Inflammatory macrophage treated with lipopolysaccharide for 4 hours (primary cell): Measurements from ENCODE around the gene PPP1R9A.

ENCODE experiments used
- DNase-seq: peaks from one replicate; pipeline ENCODE4 v3.0.0-alpha.2; 2020

PPP1R9A gene

DNA sequence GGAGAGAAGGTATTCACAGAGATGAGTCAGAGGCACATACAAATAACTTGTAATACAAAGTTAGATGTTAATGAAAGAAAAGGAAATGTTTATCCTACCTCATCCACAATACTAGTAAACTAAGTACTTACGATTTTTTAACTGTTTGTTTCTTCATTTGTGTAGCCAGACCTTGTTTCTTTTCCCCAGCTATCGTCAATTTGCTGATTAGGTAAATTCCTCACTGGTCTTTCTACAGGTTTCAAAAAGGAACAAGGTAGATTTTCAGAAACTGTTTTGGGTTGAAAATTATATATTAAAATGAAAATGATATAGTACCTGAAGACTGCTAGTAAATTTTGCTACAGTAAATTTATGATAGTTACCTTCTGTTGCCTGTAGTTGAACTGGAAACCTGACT, 360.4 kb downstream of the PPP1R9A start:
- DNase-seq = no peak

DNA sequence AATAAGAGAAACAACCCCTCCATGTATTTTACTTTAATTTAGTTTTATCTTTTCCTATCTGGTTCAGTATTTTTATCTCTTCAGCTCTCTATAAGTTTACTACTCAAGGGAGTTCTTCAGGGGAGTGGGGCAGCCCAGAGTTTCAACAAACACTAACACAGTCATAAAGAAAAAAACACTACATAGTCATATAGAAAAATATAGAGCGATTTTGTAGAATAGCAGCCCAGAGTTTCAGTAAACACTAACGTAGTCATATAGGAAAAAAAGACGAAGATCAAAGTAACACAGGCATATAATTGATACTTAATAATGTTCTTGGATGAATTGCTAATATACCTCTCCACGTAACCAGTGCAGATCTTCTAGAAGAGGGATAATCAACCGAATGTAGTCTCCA, 362.2 kb downstream of the PPP1R9A start:
- no peak for DNase-seq

DNA sequence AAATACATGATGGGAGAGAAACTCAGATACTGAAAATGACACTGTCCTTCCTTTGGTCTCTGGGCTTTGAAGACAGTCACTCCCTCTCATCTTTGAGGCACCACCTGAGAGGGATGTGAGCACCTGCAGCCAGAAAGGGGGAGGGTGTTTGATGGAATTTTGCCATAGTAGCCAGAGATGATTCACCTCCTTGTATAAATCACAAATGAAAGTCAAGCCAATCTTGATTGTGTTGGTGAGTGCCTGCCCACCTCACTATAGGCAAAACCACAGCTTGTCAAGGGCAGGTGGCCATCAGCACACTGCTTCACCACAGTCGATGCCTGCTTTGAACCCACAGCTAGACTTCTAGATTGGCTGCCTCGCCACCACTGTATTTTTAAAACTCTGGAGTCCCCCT, 368.7 kb downstream of the PPP1R9A start:
- DNase-seq = no peak

DNA sequence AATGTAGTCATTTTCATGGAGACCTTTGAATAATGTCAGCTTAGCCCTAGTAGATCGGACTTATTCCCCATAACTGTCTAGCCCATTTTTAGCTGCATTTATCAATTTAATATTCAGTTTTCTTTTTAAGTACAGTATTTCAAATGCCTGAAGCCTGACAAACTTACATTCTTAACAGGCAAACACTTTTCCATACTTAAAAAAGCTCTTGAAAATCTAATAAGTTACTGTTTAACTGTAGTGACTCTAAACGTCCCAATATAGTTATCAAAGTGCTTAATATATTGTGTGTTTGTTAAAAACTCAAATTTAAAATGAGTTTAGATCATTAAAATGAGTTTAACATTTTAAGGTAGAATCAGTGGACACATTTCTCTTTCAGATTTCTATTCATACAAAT, 372.0 kb downstream of the PPP1R9A start:
- DNase-seq = no peak

DNA sequence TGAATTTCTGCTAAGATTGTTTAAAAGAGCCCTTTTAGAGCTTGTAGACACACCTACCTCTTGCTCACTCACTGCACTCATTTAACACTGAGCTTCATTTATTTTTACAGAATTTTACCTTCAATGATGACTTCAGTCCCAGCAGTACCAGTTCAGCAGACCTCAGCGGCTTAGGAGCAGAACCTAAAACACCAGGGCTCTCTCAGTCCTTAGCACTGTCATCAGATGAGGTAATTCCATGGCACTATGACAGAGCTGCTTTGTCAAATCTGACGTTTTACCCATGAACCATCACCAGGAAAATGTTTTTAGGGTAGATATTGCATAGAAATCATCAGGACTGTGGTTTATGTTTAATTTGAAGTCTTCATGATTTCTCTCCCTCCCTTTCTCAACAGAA, 378.7 kb downstream of the PPP1R9A start:
- DNase-seq = no peak

DNA sequence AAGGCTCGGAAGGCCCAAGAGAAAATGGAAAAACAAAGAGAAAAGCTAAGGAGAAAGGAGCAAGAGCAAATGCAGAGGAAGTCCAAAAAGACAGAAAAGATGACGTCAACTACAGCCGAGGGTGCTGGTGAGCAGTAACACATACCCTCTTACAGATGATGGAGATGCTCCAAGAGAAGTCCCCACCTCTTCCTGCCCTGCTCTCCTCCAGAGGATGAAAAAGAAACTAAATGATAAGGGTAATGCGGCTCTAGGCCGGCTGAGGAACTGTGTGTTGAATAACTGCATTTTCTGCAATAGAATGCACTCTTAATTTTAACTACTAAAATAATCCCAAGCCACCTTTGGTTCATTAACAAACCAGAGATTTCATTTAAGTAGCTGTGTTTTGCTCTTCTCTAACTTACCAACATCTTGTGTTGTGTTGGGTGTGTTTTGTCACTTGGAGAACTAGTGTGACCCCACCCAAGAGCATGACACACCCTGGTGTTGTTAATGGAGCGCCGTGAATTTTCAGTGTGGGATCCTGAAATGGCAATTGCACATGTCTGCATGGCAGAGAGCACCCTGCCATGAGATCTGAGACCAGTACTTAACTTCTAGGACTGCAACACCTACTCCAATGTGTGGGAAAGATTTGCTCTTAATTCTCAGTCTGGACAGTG, 382.9 kb downstream of the PPP1R9A start:
- no peak for DNase-seq

DNA sequence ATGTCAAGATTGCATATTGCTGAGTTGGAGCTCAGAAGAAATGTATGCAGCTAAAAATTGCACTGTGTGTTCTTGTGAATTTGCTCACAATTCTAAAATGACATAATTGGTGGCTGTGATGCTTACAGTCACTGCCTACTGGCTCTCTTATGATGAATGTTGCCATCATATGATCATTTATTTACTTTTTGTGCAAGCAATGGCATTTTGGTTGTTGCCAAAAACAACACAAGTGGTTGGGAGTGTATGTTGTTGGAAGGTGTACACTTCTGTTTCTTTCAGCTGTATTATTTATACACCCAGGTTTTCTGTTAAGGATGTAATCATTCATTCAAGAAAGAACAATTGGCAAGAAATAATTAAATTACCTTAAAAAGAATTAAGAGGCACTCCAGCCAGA, 388.0 kb downstream of the PPP1R9A start:
- DNase-seq = no peak

DNA sequence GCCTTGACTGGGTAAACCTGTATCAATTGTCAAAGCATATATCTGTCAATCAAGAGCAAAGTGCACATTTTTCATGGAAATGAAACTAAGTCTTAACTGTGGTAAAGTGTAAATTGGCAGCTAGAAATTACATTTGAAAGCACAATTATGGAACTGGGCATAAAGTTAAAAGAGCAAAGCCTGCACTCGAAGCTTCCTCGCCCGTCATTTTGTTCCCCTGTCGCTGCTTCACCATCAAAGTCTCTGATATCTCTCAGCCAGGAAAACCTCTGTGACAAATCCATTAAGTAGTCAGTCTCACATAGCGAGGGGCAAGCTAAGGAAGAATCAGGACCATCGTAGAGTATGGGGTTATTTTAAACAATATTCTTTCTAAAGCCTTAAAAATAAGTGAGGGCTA, 389.1 kb downstream of the PPP1R9A start:
- DNase-seq = no peak

DNA sequence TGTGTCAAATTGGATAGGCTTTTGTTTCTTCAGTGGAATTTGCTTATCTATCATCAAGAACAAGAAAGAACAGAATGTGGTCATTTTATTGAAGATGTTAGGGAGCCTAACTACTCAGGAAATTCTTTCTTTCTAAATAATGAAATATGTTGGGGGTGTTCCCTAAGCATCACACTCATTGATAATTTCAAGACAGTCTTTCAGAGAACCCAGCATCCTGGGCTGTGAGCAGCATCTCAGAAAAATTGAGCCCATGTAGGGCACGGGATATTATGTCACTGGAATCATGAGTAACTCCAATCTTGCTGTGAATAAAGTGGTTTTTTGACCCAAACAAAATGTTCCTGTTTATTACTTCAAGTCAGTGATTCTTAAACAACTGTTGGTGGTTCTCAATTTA, 389.6 kb downstream of the PPP1R9A start:
- no peak for DNase-seq

DNA sequence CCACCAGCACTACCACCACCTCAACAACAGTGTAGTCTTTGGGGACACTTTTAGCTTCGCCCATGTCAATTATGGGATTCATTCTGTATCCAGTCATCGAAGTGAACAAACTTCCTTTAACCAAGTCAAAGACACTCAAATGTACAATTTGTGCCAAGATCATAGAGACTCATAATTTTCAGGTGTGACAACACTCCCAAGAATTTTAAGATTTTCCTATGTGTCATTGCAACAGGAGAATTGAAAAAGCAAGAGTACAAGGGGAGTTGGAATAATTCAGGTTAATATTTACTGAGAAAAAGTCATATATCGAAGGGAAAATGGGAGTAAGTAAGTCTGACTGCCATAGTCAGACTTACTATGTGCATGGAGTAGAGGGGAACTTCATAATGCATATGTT, 390.7 kb downstream of the PPP1R9A start:
- DNase-seq = no peak

DNA sequence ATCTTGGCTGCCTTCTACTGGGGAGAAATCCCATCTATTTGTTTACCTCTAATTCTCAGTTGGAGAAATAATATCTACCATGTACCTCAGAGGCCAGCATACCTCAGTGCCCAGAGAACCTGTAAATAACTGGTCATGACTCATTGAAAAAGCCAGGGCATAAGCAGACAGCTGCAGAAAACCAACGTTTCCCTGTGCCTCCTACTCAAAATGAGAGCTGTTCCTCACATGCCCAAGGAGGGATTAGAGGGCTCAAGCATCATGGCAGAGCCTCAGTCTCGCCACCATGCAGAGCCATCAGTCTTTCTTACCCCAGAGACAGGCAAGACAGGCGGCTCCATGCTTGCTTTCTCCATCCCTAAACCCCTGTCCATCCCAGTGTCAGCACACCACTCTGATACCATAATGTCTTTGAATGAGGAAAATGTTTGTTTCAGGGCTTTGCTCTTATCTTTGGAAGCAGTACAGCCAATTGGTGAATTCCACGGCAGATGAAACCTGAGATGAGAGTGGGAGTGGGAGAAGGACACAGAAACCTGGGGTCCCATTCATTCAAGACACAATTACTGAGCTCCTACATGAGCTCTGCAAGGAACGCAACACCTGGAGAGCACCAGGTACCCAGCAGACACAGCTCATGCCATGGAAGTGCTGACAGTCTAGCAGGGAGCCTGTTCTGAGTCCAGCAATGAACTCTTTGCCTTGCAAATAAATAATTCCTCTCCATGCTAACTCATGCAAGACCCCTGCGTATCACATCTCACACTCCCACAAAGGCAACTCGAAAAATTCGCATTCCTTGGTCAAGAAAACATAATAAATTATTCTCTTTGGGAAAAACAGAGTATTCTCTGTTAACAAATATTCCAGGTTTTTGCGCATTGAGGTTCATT, 395.9 kb downstream of the PPP1R9A start:
- DNase-seq = no peak

DNA sequence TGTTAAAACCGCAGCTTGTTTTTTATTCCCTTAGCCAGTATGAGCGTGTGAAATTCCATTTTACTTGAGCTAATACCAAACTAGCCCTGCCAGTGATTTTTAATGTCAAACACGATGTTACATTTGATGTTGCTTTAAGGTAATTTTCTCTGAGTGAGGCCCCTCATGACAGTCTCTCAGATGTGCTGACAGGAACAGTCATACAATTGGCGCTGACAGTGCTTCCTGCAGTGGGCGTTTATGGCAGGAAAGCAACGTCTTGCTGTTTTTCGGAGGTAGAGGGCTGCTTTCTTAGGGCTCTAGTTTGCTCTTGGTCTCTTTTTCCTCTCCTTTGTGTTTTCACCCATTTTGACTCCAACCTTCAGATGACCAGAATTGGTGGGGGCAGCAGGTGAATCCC, 397.6 kb downstream of the PPP1R9A start:
- DNase-seq = no peak

DNA sequence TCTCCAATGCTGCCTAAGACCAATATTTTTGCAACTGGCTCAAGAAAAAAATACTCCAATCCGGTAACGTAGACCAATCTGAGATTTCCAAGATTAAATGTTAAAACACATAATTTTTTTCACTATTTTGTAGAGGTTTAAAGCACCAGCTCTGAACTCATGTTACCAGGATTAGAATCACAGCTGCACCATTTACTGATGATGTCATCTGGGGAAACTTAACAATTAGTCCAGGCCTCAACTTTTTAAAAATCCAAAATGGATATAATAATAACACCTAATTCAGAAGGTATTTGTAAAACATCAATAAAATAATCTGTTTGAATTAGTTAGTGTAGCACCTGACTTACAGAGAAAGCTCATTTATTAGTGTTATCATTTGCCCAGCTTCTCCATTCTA, 402.6 kb downstream of the PPP1R9A start:
- no peak for DNase-seq

DNA sequence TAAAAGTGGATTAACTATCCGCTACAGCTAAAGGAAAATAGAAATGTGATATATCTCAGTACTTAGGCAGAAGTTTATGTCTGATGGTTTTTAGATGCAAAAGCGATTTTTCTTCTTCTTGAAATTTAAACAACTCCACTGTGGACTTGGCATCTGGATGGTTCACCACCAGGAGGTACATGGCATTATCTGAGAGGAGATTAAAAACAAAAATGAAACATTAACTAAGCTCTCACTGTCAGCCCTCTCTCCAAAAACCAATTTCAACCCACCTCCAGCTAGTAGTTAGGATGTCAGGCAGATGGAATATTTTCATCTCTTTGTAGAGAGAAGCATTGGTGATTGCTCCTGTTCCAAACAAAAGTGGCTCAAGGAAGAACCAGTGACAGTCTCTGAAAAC, 404.0 kb downstream of the PPP1R9A start:
- DNase-seq = no peak

DNA sequence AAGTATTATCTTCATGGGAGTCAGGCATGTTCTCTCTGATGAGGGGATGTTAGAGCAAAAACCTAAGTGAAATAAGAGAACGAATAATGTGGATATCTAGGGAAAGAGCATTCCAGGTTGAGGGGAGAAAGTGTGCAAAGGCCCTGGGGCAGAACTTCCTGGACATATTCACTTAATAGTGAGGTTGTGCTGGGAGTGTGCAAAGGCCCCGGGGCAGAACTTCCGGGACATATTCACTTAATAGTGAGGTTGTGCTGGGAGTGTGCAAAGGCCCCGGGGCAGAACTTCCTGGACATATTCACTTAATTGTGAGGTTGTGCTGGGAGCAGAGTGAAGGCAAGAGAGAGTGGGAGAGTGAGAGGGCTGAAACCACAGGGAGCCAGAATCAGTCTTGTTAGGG, 405.2 kb downstream of the PPP1R9A start:
- no peak for DNase-seq

DNA sequence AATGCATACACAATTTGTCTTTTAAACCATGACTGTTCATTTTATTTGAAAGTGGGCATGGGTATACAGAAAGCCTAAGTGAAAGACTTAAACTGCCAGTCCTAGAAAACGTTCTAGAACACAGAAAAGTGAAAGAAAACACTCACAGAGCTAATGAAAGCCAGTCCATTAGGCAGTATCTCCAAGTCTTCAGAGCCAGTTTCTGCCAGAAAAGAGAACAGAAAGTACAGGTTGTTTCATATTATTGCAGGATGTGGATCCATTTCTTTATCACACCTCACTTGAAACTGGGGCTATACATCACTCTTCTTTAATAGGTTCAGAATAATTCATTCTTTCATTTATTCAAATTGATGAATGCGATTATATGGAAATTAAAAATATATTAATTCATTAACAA, 409.2 kb downstream of the PPP1R9A start:
- no peak for DNase-seq

DNA sequence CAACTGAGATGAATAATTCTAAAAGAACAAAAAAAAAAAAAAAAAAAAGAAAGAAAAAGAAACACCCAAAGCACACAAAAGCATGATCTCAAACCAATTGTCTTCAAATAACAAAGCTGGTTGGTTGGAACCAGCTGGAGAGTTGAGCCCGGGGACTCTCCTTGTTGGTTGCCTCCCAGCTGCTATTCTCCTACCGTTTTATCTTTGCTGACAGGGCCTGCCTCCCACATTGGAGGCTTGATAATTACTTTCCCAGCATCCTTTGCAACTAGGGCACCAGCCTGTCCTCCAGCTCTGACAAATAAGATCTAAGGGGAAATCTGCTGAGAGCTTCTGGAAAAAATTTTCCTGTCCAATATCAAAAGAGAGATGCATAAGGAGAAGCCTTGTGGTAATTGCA, 410.2 kb downstream of the PPP1R9A start:
- no peak for DNase-seq

DNA sequence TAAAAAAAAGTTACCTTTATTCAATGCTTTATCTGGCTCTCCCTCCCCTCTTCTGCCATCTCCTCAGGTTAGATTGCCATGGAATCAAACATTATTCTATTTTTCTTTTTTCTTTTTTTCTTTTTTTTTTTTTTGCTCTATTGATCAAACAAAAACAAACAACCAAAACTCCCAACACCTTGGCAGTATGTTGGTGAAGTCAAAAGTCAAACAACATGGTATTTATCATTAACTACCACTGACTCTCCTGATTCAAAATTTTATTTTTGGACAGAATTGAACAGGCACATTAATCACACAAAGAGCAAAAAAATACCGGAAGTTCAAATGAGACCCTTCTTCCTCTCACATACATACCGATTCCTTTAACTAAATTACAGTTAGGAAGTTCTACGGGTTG, 410.6 kb downstream of the PPP1R9A start:
- no peak for DNase-seq

DNA sequence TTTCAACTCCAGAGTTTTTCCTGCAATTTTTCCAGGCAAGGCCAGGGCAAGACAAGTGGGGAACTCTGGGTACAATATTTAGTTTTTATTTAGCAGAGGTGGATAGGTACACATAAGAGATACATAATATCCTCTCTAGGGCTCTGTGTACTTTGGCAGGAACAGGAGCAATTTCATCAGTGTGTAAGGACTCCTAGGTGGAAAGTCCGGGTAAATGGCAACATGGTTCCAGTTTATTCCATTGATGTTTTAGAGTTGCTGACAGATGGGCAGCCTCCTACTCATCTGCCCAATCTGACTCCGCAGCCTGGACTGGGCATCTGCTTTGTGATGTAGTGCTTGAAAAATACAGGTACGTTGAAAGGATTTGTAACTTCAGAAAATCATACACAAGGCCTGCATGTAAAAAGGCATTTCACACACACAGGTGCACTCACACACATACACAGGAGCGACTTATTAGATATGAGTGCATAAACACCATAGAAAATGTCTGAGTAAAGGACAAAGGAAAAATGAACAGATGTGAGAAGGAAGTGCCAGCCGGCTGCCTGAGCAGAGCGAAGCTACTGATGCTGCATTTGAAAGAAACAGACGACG, 411.2 kb downstream of the PPP1R9A start:
- no peak for DNase-seq

DNA sequence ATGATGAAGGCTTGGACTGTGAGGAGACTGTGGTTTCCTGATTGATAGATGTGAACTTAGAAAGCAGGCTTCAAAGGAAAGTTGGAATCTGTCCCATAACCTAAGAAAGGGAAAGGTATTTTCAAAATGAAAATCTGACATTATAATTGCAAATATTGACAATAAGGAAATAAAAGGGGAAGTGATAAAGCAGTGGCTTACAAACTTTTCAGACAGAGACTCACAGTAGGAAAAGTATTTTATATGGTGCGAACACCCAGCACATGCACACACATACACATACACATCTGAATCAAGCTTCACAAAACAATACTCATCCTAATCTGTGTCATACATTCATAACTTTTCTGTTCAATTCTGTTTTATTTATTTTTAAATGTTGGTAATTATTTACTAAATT, 412.2 kb downstream of the PPP1R9A start:
- DNase-seq = no peak

DNA sequence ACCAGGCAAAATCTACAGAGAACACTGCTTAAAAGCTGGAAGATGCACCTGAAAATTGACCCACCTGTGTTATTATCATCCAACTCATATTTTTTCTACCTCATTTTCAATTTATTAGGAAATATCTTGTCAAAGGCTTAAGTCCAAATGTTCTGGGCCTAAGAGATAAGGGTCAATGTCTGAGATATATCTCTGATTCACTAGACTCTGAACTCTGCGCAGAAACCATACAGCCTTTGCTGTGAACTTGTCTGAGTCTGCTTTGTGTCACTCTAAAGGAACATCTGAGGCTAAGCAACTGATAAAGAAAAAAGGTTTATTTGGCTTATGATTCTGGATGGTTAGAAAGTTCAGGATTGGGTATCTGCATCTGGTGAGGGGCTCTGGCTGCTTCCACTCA, 413.3 kb downstream of the PPP1R9A start:
- no peak for DNase-seq

DNA sequence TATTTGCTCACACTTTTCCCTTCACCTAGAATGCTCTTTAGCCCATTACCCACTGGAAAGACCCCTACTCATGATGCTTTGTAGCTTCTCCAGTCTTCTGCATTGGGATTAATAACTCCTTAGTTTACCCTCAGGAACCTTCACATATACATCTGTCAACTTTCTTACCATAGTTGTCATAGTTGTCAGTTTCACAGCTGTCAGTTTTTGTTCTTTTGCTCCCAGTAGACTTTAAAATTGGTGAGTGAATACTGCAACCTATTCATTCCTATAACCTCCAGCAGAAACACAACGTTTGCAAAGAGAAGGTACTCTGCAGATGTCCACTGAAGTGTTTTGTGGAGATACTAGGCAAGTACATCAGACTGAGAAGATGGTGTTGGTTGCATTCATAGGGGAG, 414.3 kb downstream of the PPP1R9A start:
- DNase-seq = no peak

DNA sequence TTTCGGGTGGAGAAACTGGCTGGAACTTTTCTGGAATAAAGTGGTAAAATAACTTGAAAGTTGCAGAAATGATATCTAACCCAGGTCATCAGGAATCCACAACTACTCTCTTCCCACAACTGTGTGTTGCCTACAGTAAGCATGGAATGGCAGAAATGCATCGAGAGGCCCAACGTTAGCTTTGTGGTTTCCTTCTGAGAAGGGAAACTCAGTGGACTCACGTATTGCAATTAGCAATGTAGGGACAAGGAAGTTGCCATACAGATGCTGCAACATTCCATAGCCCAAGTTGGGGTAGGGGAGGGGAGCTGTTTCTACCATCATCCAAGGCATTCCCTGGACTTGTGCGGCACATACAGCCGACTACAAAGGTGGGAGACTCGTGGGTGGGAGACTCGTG, 415.0 kb downstream of the PPP1R9A start:
- no peak for DNase-seq

DNA sequence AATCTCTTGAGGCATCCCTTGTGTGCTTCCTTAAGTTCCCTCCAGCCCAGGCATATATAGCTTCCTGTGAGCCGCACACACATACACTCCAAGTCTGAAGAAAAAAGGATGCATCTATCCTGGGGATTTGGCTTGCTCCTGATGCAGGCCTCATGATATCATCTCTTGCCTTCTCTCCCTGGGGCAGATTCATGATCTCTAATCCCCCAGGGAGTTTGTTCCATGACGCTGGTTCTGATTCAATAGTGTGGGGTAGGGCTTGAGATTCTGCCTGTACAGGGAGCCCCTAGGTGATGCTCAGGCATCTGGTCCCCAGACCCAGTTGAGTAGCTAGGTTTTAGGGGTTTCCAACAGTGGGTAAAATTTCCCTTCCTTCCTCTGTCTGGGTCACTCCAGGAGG, 415.5 kb downstream of the PPP1R9A start:
- no peak for DNase-seq
